GM12865 (cell line): ENCODE measurements around the gene AASDHPPT.
"Not testable (repeated sequence)": the region's sequence is repeated elsewhere in the genome, so short reads cannot be mapped to it uniquely, and the experiment has no call there.

ENCODE experiments used
- DNase-seq: peaks from one replicate; pipeline ENCODE4 v3.0.0; 2010; ENCODE audit warnings: low read depth
- H3K4me3 ChIP-seq: 2 replicates; pipeline ENCODE4 v1.5.1; 2011; ENCODE audit warnings: mild to moderate bottlenecking, low read depth, low read length, control low read depth
- CTCF ChIP-seq: IDR thresholded peaks from 2 replicates; pipeline ENCODE4 v1.5.1; 2011; ENCODE audit warnings: low read length, control low read depth, low read depth, inconsistent platforms; ENCODE audit not compliant: insufficient read depth; ENCODE audit errors: missing control alignments

The AASDHPPT gene

GRCh38 chr11:106047631-106048030 lies 29.8 kb upstream of the AASDHPPT start:
- no peak for DNase-seq
- TF ChIP-seq CTCF = no peak
- no peak overlapping the region for H3K4me3 ChIP-seq

DNA sequence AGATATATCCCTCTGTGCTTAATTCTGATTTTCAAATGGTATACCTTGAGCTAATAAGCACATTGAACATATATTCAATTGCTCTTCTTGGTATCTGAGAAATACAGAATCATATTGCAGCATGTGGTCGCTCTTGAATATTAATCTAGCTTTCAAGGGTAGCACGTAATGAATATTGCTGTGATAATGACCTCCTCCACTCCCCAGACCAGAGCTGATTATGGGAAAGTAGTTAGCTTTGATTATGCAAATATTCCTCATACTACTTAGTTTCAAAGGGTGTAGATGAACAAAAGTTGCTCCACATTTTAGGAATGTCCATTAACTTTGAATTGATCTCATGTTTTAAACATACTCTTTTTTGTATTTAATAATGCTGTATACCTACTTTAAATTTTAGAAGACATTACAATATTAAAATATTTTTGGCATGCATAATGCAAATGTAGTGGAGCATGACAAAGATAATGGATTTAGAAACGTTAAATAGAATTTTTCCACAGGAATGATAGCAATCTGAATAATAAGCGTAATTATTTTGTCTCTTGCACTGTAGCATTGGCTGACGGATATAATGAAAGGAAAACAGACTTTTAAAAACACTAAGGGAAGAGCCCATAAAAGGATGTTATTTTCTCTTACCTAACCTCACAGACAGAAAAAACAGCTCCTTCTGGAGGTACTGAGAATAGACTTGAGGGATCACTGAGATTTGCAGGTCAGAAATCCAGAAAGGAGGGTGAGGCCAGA lies 27.6 kb upstream of the AASDHPPT start:
- DNase-seq = no peak
- no peak for TF ChIP-seq CTCF
- no peak overlapping the region for H3K4me3 ChIP-seq

DNA sequence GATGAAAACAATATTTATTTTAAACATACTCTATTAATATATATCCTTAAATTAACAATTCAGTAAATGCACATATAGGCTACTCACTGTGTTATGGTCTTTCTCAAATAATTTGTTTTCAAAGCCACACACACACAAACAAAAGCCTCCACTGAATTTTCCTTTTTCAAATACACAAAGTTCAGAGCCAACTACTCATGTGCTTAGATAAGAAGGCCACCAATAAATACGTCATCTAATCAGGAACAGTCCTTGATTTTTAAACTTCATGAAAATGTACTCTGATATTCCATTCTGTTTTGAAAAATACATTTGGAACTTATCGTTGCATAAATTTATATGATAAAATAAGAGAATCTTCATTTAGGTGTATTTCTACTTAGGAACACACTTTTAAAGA lies 26.4 kb upstream of the AASDHPPT start:
- no peak overlapping the region for H3K4me3 ChIP-seq
- TF ChIP-seq CTCF = no peak
- no peak for DNase-seq

DNA sequence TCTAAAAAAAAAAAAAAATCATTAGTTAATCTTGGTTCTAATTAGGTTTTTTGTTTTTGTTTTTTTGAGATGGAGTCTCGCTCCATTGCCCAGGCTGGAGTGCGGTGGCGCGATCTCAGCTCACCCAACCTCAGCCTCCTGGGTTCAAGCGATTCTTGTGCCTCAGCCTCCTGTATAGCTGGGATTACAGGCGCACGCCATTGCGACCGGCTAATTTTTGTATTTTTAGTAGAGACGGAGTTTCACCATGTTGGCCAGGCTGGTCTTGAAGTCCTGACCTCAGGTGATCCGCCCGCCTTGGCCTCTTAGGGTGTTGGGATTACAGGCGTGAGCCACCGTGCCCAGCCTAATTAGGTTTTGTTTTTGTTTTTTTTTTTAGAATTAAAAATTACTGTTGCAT lies 19.1 kb upstream of the AASDHPPT start:
- not testable (repeated sequence) for H3K4me3 ChIP-seq

DNA sequence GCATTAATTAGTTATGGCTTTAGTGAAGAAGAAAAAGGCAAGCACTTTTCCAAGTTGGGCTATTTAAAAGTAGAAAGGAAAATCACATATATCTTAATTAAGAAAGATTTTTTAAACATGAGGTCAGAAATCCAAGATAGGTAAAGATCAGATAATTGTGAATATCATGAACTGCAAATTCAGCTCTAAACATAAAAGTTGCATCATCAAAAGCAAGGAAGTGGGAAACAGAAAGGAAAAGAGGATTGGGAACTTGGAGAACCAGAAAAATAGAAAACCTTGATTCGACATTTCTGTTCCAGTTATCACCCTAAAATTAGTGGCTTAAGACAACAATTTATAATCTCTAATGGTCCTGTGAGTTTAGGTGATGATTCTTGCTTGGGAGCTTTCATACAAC lies 17.8 kb upstream of the AASDHPPT start:
- TF ChIP-seq CTCF = no peak

More for the DNA sequence above, 19.1 kb upstream of the AASDHPPT start:
- DNase-seq = not testable (repeated sequence)

DNA sequence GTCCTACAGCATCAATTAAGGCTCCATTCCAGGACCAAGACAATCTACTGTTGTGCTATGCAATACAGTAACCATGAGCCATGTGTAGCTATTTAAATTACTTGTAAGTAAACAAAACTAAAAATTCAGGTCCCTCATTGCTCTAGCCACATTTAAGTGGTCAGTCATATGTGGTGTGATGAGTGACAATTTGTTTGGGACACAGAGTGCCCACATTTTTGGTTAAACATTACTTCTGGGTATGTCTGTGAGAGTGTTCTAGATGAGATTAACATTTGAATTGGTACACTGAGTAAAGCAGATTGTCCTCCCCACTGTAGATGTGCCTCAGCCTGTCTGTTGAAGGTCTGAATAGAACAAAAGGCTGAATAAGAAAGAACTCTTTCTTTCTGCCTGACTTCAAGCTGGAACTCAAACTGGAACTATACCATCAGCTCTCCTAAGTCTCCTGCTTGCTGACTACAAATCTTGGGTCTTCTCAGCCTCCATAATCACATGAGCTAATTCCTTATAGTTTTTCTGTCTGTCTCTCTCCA lies 16.1 kb upstream of the AASDHPPT start:
- no peak for DNase-seq
- H3K4me3 ChIP-seq = no peak overlapping the region
- no peak for TF ChIP-seq CTCF

More for the DNA sequence above, 17.8 kb upstream of the AASDHPPT start:
- DNase-seq = no peak
- H3K4me3 ChIP-seq = no peak overlapping the region

DNA sequence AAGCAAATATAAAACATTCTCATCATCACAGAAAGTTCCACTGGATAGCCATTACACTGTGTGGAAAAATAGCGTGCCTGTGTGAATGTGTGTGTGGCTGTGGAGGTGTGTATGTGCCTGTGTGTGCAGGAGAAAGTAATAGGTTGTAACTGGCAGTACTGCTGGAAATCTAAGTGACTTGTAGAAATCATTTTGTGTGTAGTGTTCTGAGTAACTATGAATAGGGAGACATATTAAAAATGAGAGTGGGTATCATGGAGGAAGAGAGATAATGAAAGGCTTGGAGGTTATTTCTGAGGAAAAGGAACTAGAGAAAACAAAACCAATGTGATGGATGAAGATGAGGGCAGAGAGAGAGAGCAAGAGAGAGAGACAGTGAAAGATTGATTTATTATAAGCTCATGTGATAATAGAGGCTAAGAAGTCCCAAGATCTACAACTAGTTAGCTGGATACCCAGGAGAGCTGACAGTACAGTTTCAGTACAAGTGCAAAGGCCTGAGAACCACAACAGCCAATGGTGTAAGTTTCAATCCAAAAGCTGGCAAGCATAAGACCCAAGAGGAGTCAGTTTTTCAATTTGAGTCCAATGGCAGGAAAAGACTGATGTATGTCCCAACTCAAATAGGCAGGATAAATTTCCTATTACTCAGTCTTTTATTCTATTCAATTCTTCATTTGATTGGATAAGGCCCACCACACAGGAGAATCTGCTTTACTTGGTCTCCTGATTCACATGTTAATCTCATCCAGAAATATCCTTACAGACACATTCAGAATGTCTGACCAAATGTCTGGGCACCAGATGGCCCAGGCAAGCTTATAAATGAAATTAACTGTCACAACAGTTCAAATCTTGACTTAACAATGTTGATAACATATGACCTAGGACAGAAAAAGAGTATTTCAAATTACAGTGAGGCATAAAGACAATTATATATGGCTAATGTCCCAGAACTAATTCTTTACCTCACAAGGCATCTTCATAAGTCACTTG lies 15.2 kb upstream of the AASDHPPT start:
- no peak for TF ChIP-seq CTCF
- no peak overlapping the region for H3K4me3 ChIP-seq
- DNase-seq = no peak
